NCI-H460 (cell line): ENCODE results near the gene TMCC2. TPM values are rescaled to one million over a fixed set of nuclear protein-coding genes. Genes with fewer than 3 reads are reported as not detected.
A peak's percentile ranks its signal among the peaks of the same experiment; 100 is the strongest.

ENCODE experiments used
- DNase-seq: peaks from one replicate; pipeline ENCODE4 v3.0.0-alpha.2; 2016; ENCODE audit warnings: low read depth; ENCODE audit errors: extremely low read depth
- total RNA-seq: library from RNA; depleted of rRNA; stranded (reverse); fragments of >200 nt; shearing (Covaris generic); gene quantifications from 2 replicates; pipeline ENCODE4 v1.2.3, GENCODE V29; 2014; rRNA removed

TMCC2 gene
- total RNA-seq, 1 experiment from 2014 or later, result 1.5 TPM

DNA sequence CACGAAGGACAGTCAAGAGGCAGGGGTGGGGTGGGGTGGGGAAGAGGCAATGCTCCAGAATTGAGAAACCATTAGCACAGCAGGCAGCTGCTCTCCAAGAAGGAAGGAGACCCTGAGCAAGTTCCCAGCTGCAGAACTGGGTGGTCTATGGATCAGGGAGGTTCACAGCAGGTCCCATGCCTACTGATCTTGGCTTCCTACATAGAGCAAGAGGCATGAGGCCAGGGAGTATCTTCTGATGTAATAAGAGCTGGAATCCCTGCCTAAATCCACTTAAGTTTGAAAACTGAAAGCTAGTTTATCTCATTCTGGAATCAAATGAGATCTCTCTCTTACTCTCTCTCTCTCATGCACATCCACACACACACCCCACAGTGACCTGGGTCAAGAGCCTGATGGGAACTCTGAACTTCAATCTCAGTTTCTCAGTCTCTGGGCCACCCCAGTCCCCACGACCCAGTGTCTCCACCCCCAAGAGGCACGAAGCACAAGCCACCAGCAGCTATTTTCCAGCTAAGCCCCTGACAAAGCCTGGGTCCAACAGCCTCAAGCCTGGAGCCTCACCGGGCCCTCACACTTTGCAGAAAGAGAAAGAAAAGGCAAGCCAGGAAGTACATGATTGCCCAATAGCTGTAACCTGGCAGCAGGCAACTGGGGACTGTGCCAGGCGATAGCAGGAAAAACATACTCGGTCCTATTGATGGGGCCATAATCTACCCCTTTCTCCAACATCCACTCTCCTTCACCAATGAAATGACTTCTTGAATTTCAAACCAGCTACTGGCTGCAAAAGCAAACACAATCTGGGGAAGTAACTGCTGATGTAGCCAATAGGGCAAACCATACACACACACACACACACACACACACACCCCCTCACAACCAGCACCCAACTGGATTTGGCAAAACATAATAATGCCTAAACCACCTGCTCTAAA is 91.6 kb downstream of the TMCC2 start:
- peak; percentile 53 for DNase-seq

- DNase-seq, result peak; percentile 91
These were observed 93.6 kb downstream of the TMCC2 start, which contains the start of gene NUAK2 for GRCh38 chr1:205321162-205321958. Gene NUAK2, minus strand, starts transcription at chr1:205321745. Its CDS starts 117 bp downstream, at chr1:205321628.

GRCh38 chr1:205321959-205322283 is 94.2 kb downstream of the TMCC2 start:
- no peak for DNase-seq

Other genes with a start within 250 kb of the TMCC2 start
- gene CNTN2, start 184.7 kb upstream of the TMCC2 start, total RNA-seq, result 0.20 TPM in 1 of 2 replicates, not detected in the other
- 4.5 and 6.0 TPM in 2 replicates for gene TMEM81, start 143.5 kb upstream of the TMCC2 start, total RNA-seq
- 24.7 and 29.5 TPM in 2 replicates for gene RBBP5, start 106.0 kb upstream of the TMCC2 start, total RNA-seq
- gene DSTYK, start 16.2 kb upstream of the TMCC2 start, total RNA-seq, result 14.2 and 14.6 TPM in 2 replicates
- 5.4 and 6.7 TPM in 2 replicates for gene NUAK2, start 93.8 kb downstream of the TMCC2 start, total RNA-seq
- gene KLHDC8A, start 129.0 kb downstream of the TMCC2 start, total RNA-seq, result not detected in 2 replicates
- gene LEMD1, start 194.1 kb downstream of the TMCC2 start, total RNA-seq, result not detected in 2 replicates
- not detected in 2 replicates for gene BLACAT1, start 228.1 kb downstream of the TMCC2 start, total RNA-seq